Stimulated activated CD4-positive, alpha-beta T cell treated with anti-CD3 and anti-CD28 coated beads, Interleukin-15, amount 100 ng/mL, for 1 hour (primary cell): Measurements from ENCODE around the gene OR11H7.
"Not testable (repeated sequence)": the region's sequence is repeated elsewhere in the genome, so short reads cannot be mapped to it uniquely, and the experiment has no call there.

Experiments
- DNase-seq, 2 donors: peaks; one replicate each; pipeline ENCODE4 v3.0.0-alpha.2; 2020; ENCODE audit warnings: low read depth in 1 of 2, low spot score in 1 of 2

Gene OR11H7

GRCh38 chr14:20228681-20229080 lies at the start of gene OR11H7:
TSS of gene OR11H7 (plus strand) at chr14:20228981.
- DNase-seq: no peak

DNA sequence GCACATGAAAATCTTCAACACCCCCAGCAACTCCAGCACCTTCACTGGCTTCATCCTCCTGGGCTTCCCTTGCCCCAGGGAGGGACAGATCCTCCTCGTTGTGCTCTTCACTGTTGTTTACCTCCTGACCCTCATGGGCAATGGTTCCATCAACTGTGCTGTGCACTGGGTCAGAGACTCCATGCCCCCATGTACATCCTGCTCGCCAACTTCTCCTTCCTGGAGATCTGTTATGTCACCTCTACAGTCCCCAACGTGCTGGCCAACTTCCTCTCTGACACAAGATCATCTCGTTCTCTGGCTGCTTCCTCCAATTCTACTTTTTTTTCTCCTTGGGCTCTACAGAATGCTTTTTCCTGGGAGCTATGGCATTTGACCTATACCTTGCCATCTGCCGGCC lies 49.6 kb upstream of the OR11H7 start:
- DNase-seq: no peak

GRCh38 chr14:20179880-20180279 lies 48.9 kb upstream of the OR11H7 start:
- DNase-seq: no peak

GRCh38 chr14:20180486-20180885 lies 48.3 kb upstream of the OR11H7 start:
- DNase-seq: no peak

GRCh38 chr14:20184181-20184580 lies 44.6 kb upstream of the OR11H7 start:
- no peak for DNase-seq

- DNase-seq: no peak
Observed at GRCh38 chr14:20190596-20190995, 38.2 kb upstream of the OR11H7 start, which contains the start of gene OR11G2. TSS of gene OR11G2 (plus strand) at chr14:20190896. CDS start at chr14:20197438, 6,542 bp downstream.

- DNase-seq: no peak
Observed at GRCh38 chr14:20191396-20191795, 37.4 kb upstream of the OR11H7 start.

DNA sequence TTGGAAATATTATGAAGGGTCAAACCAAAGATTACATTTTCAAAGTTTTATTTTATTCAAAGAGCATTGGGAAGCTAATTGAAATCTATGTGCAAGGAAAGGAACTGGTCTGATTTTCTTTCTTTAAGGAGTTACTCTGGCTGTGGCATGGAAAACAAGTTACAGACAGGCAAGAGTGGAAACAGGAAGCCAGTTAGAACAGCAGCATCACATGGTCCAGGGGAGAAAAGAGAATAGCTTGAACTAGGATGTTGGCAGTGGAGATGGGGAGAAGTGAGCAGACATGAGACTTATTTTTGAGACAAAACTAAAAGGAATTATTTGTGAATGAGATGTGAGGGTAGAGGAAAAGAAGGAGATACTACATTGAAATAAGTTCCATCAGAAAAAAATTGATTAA lies 34.7 kb upstream of the OR11H7 start:
- no peak for DNase-seq

GRCh38 chr14:20195170-20195569 lies 33.6 kb upstream of the OR11H7 start:
- DNase-seq: not testable (repeated sequence)

DNA sequence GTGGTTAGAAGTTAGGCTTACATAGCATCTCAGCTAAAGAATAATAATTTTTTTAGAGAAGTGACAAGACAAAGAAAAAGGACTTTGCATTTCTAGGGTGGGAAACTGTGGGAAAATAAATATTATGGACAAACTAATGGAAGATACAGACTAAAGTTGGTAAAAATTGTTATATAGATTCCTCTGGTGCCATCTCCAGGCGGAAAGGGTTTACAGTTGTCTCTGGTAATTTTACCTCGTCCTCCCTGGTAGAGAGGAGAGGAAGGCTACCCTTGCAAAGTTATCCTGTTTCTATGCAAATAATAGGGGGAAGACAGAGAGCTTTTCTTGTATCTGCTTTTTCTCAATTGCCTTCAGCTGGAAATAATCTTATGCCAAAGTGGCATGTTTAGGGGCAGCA lies 32.9 kb upstream of the OR11H7 start:
- no peak for DNase-seq

DNA sequence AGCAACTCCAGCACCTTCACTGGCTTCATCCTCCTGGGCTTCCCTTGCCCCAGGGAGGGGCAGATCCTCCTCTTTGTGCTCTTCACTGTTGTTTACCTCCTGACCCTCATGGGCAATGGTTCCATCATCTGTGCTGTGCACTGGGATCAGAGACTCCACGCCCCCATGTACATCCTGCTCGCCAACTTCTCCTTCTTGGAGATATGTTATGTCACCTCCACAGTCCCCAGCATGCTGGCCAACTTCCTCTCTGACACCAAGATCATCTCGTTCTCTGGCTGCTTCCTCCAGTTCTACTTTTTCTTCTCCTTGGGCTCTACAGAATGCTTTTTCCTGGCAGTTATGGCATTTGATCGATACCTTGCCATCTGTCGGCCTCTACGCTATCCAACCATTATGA lies 31.3 kb upstream of the OR11H7 start:
- DNase-seq: no peak

- DNase-seq: no peak
Observed at GRCh38 chr14:20198991-20199390, 29.8 kb upstream of the OR11H7 start.

DNA sequence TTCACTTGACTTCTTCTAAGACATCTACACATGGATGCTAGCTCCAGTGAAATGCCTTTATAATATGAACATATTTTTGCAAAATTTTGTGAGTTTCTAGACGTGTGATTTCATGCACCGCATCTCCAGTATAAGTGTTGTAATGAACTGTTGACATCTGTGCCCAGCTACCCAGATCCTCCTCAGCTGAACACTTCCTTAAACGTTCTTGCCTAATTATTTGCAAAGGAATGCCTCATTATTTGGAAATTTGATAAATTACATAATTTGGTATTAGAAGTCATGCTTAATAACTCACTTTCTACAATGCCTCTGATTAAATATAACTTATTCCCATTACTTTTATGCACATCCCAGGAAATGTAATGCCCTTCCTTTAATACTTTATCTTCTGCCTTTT lies 24.1 kb upstream of the OR11H7 start:
- no peak for DNase-seq

DNA sequence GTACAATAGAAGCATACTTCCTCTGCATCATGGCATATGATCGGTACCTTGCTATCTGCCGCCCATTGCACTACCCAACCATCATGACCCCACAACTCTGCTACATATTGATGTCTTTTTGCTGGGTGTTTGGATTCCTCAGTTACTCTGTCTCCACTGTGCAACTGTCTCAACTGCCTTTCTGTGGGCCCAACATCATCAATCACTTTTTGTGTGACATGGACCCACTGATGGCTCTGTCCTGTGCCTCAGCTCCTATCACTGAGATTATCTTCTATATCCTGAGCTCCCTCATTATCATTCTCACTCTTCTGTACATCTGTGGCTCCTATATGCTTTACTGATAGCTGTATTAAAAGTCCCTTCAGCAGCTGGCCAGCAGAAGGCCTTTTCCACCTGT lies 19.2 kb upstream of the OR11H7 start:
- no peak for DNase-seq

GRCh38 chr14:20212406-20212805 lies 16.4 kb upstream of the OR11H7 start:
- DNase-seq: not testable (repeated sequence)

DNA sequence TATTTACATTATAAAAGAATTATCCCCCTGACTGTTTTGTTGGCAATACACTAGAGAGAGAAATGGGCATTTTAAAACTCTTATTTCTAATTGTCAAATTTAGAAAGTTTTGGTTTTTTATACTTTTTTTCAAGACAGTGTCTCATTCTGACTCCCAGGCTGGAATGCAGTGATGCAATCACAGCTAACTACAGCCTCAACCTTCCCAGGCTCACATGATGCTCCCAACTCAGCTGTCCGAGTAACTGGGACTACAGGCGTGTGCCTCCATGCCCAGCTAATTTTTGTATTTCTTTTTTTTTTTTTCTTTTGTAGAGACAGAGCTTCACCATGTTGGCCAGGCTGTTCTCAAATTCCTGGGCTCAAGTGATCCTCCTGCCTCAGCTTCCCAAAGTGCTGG lies 13.6 kb upstream of the OR11H7 start:
- no peak for DNase-seq

DNA sequence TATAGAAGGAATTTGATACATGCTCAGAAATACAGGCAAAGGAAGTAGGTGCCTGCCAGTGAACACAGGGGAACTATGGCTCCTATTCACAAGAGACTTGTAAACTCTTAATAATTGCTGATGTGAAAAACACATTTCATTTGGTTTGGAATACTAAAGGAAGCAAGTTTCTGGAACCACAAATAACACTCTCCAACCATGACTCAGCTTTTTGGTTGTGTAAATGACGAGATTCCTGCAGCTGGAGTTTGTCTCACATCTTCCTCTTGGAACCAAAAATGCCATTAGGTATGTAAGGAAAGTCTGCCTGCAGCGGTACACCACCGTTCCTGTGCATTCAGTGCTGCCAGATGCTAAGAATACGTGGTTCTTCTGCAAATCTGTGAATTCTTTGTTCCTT lies 9.7 kb upstream of the OR11H7 start:
- no peak for DNase-seq

DNA sequence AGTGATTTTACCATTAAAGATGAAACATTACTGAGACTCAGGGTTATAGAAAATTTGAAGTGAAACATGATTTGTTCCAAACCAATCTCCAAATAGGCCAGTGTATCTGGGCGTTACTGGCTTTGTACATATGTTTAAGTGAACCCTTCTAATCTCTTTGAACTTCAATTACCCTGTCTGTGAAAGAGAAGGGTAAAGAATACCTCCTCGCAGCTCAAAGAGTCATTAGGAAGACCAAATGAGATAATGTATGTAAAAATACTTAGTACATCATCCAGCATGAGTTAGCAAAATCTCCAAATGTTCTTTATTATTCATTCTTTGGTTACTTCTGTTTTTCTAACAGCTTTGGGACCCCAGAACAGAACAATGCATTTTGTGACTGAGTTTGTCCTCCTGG lies 5.4 kb upstream of the OR11H7 start, which contains the start of gene OR11H6:
Gene OR11H6, plus strand, starts transcription at position 301 of the 400 bp plus-strand sequence. Its CDS starts 0 bp downstream, at position 301.
- DNase-seq: no peak

GRCh38 chr14:20235415-20235814 lies 6.6 kb downstream of the OR11H7 start:
- not testable (repeated sequence) for DNase-seq

DNA sequence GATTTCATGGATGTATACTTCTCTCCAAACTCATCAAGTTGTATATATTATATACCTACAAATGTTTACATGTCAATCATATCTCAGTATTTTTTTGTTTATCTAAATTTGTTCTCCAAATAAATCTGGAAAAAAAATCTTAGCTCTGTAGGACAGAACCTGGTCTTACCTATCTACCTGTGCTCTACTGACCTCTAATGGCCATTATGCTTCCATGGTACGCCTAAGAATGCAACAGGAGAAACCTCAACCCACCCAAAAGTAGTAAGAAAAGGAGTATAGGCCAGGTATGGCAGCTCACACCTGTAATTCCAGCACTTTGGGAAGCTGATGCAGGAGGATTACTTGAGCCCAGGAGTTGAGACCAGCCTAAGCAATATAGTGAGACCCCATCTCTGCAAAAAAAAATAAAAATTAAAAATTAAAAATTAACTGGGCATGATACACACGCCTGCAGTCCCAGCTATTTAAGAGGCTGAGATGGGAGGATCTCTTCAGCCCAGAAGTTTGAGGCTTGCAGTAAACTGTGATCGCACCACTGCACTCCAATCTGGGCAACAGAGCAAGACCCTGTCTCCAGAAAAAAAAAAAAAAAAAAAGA lies 19.0 kb downstream of the OR11H7 start:
- DNase-seq: no peak

DNA sequence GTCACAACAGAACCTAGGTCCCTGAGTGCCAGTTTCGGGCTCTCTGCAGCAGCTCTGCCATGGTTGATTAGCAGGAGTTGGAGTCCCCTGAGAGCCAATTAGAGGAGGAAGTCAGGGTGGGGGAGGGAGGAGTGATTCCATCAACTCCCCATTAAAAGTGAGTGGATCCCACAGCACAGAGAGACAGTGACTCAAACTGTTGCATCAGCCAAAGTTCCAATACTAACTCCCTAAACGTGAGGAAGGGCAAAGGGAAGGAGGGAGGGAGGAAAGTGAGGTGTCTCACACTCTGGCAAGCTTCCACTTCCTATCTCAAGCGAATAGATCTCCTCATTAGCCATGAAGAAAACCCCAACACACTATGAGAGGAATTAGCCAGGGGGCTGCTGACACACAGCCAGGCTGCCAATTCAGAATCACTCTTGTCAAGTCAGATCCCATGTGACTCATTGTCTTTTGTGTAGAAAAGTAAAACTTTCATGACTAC lies 33.9 kb downstream of the OR11H7 start:
- no peak for DNase-seq

DNA sequence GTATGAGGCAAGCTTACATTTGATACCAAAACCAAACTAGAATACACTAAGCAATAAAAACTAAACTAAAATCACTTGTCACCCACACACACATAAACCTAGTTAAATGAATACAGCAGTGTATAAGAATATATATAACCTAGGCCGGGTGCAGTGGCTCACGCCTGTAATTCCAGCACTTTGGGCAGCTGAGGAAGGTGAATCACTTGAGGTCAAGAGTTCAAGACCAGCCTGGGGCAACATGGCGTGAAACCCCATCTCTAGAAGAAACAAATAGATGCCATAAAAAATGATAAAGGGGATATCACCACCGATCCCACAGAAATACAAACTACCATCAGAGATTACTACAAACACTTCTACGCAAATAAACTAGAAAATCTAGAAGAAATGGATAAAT lies 35.6 kb downstream of the OR11H7 start:
- DNase-seq: not testable (repeated sequence)

DNA sequence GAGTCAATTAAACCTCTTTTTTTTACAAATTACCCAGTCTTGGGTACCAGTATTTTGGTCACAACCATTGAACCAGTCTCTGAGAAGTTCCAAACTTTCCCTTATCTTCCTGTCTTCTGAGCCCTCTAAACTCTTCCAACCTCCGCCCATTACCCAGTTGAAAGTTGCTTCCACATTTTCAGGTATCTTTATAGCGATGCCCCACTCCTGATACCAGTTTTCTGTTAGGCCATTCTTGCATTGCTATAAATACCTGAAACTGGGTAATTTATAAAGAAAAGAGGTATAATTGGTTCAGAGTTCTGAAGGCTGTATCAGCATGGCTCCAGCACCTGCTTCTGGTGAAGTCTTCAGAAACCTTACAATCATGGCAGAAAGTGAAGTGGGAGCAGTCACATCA lies 45.3 kb downstream of the OR11H7 start:
- no peak for DNase-seq
